Measurements from ENCODE around the gene STK4. TPM values are rescaled to one million over a fixed set of nuclear protein-coding genes. Genes with fewer than 3 reads are reported as not detected.
"Not testable (repeated sequence)": the region's sequence is repeated elsewhere in the genome, so short reads cannot be mapped to it uniquely, and the experiment has no call there.

Gene STK4
- total RNA-seq, 1 donor from 2014 or later, result 188 TPM

DNA sequence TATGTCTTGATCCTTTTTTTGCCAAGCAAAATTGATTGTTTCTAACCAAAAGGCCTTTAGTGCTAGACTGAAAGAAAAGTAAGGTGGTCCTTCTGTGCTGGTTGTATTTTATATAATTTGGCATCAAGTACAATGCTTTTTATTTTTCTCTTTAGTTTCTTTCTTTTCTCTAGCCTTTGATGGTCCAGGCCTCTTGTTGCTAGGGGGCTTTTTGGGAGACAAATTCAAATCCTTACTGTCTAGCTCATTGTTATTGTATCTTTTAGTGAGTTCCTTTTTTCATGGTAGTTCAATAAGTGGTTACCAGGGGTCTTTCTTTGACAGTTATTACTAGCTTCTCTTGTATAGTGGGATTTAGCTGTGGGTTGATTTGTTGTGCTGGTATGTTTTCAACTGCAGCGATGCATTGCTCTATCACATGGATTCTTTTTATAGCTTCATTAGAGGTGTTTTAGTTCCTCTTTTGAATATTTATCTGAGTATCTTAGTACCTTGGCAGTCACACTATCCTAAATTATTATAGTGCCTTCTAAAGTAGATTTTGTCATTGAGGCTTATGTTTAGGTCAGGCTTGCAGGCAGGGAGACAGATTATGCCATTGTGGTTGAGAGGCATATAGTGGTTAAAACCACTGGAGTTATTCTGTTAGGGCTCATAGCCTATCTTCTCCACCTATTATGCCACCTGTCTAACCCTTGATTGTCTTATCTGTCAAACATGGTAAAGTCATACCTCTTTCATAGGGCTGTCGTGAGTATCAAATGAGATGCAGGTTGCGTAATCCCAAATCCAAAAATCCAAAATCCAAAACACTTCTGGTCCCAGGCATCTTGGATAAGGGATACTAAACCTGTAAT, 85.1 kb downstream of the STK4 start:
- intact Hi-C loops (cut with micrococcal nuclease), result no loop called here

DNA sequence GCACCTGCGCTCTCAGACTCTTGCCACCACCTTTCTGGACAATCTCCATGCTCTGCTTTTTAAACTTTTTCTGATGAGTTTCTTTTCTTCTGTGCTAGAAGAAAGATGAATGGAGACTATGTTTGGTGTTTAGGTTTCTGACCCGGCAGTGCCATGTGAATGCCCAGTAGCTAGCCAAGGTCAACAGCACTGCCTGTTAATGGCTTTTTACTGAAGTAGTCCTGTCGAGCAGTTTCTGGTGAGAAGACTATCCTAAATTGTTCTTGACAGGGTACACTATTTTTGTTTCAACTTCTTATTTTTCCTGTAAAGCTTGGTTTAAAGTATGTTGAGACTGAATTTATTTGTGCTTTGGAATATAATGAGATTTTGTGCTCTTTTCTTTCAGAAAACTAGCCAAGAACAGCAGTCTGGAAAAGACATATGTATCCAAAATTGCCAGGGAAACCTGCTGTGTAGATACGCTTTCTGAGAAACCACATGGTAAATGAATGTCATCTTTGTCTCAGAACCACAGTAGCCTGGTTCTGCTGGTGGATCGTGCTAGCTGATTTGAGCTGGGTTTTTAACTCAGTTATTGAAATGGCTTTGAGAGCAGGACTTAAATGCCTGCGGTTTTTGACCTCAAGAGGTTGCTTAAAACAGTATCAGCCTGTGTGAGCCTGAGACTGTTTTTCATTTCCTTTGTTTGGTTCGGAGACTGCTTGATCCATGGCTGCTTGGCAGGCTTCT, 86.6 kb downstream of the STK4 start:
- intact Hi-C loops (cut with micrococcal nuclease), result loop anchor here (1.0 kb wide), 1 partner anchor 9 kb away; no protein-coding TSS in a partner anchor

DNA sequence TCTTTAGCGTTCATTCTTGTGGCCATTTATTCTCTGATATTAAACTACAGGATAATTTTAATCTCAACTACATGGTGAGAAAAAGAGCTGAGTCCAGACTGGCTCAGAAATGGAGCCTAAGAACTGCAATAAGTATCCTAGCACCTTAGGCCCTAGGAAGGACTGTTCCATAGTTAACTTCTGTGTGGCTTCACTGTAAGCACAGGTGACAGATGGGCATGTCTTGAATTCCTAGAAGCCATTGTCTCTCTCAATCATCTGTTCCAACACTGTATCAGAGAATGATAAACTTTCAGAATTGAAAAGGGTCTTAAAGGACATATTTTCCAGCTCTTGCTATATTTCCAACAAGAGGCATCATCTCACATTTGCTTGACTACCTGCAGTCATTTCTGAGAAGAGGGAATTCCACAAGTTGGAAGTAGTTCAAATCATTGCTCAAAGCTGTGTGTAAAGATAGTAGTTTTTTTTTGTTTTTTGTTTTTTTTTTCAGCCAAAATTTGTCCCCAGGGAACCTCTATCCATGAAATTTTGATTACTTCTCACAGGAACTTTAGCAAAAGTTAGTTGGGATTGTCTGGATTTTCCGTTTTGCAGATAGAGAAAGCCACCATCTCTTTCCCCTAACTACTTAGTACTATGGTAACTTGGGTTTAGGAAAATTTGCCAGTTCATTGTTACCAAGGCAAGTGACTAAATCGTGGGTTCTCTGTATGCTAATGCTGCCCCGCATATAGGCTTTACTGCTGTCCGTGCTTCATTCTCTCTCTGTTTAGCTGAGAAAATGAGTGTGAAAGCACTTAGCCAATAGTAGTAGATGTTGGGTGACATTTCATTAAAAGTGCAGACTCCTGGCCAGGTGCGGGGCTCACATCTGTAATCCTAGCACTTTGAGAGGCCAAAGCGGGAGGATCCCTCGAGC, 87.4 kb downstream of the STK4 start:
- intact Hi-C loops (cut with micrococcal nuclease), result loop anchor here (1.0 kb wide), 1 partner anchor 9 kb away; no protein-coding TSS in a partner anchor

DNA sequence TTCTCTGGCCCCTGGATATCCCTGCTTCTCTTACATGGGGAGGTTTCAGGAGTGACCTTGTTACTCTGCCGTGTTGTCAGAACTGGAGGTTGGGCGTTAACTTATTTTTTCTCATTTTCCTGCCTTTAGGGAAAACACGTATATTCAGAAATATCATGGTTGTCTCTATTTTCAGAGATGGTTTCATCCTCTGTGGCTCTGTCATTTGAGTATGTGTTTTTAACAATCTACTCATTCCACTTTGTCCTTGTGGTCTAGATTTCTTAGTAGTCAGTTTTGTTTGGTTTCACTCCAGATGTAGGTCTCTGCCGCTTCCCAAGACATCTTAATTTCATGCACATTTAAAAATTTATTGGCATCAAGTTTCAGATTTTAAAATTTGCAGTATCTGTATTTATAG, 88.7 kb downstream of the STK4 start:
- intact Hi-C loops (cut with micrococcal nuclease), result no loop called here

- intact Hi-C loops (cut with micrococcal nuclease), result no loop called here
Measured at GRCh38 chr20:45056473-45057173, 90.3 kb downstream of the STK4 start.

GRCh38 chr20:45058168-45058850, 92.0 kb downstream of the STK4 start:
- intact Hi-C loops (cut with micrococcal nuclease), result no loop called here

- intact Hi-C loops (cut with micrococcal nuclease), result no loop called here
Measured at GRCh38 chr20:45059022-45059728, 92.9 kb downstream of the STK4 start.

DNA sequence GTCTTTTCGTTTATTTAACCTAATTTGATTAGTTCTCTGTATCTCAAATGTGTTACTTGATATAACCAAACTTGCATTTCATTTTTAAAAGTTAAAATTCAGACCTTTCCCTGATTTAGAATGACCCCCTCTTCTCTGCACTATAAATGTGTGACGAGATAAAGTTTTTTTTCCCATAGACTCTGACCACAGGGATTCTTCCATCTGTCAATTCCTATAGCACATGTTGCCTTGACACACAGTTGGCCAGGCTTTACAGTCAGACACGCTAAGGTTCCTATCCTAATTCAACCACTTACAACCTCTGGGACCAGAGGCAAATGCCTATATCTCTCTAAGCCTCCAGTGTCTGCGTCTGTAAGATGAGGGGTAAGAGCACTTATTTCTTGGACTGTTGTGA, 94.0 kb downstream of the STK4 start:
- intact Hi-C loops (cut with micrococcal nuclease), result no loop called here

DNA sequence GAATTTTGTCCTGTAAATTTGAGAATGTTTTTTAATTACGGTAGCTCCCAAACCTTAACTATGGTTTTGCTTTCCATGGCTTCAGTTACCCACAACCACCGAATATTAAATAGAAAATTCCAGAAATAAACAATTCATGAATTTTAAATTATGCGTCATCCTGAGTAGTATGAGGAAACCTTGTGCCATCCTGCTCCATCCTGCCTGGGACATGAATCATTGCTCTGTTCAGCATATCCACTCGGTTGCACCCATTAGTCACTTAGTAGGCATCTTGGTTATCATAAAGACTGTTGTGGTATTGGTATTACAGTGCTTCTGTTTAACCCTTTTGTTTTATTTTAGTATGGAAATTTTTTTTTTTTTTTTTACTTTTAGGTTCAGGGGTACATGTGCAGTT, 94.9 kb downstream of the STK4 start:
- intact Hi-C loops (cut with micrococcal nuclease), result no loop called here

- intact Hi-C loops (cut with micrococcal nuclease), result not testable (repeated sequence)
Measured at GRCh38 chr20:45063107-45063506, 96.8 kb downstream of the STK4 start.

- intact Hi-C loops (cut with micrococcal nuclease), result no loop called here
Measured at GRCh38 chr20:45064812-45065211, 98.5 kb downstream of the STK4 start.

DNA sequence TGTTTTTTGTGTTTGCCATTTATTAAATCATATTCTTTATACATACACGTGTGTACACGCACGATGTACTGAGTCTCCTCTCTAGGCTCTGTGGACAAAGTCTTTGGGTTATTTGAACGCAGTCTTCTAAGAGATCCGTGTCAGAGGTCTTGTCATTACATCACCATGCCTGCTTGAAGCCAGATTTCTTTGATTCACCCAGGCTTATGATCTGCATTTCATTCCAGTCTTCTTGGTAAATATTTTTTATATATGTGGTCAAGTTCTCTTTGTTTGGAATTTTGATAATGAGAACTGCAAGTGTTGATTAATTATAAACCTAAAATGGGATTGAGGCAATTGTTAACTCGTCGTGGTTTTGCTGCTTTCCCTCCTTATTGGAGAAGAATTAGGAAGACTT, 100.1 kb downstream of the STK4 start:
- intact Hi-C loops (cut with micrococcal nuclease), result no loop called here

GRCh38 chr20:45067087-45067486, 100.8 kb downstream of the STK4 start:
- intact Hi-C loops (cut with micrococcal nuclease), result no loop called here

GRCh38 chr20:45067558-45067957, 101.2 kb downstream of the STK4 start:
- intact Hi-C loops (cut with micrococcal nuclease), result no loop called here

- intact Hi-C loops (cut with micrococcal nuclease), result no loop called here
Measured at GRCh38 chr20:45069261-45069660, 102.9 kb downstream of the STK4 start.

DNA sequence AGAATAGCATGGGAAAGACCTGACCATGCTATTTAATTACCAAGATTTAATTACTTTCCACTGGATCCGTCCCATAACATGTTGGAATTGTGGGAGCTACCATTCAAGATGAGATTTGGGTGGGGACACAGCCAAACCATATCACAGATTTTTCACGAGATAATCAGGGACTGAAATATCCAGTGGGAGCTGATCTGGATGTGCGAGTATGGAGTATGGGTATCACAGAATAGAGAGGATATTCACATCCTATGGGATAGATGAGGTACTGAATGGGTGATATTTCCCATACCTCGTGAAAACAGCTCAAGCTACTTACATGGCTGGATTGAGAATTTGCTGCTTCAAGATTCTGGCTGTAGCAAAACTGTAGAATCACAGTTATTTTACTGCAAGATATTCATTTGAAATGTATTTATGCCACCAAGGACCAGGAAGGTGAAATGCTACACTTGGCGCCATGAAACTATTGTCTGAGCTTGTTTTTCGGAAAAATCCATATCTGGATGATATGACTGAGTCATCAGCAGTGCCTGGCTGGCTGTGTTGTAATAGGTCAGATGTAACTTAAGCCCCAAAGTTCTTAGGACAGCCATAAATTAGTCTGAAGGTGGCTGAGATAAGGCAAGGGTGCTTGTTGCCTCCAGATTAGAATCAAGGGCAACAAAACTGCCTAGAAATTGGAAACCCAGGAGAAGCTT, 104.8 kb downstream of the STK4 start:
- intact Hi-C loops (cut with micrococcal nuclease), result no loop called here

- intact Hi-C loops (cut with micrococcal nuclease), result no loop called here
Measured at GRCh38 chr20:45072066-45072465, 105.8 kb downstream of the STK4 start.

- intact Hi-C loops (cut with micrococcal nuclease), result no loop called here
Measured at GRCh38 chr20:45073221-45073620, 106.9 kb downstream of the STK4 start.

- intact Hi-C loops (cut with micrococcal nuclease), result no loop called here
Measured at GRCh38 chr20:45077559-45077958, 111.2 kb downstream of the STK4 start.
